Erythroblast (primary cell): ENCODE measurements around the gene POMP.

ENCODE experiments used
- GATA1 ChIP-seq: IDR thresholded peaks from 2 replicates; pipeline ENCODE4 v1.6.1; 2011; ENCODE audit warnings: low read depth, mild to moderate bottlenecking, control low read depth, low read length, moderate library complexity
- POLR2A ChIP-seq: IDR thresholded peaks from 2 replicates; pipeline ENCODE4 v1.6.1; 2011; ENCODE audit warnings: mild to moderate bottlenecking, low read length

DNA sequence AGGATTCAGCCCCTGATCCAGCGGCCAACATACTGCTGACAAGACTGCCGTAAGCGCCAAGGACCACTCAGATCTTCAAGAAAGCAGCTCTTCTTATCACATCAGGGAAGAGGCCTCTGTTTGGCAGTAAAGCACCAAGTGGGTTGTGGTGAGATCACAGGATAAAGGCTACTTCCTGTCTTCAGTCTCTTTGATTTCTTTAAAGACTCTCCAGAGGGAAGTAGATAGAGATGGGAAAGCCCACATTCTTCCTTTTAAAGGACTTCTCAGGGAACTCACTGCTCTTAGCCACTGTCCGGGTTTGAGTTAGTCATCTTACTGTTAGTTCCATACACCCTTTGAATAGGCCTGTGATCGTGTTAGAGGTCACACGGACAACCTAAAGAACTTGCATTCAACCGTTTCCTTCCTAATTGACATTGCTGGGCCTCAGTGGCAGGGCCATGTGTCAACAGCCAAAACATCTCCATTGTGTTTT lies 47.2 kb upstream of the POMP start:
- no peak for TF ChIP-seq POLR2A
- TF ChIP-seq GATA1: no peak
